BJ (cell line): ENCODE results near the gene VAMP5. TPM values are rescaled to one million over a fixed set of nuclear protein-coding genes. Genes with fewer than 3 reads are reported as not detected.

ENCODE experiments used
- CTCF ChIA-PET: fragments of 350-600 bp; formaldehyde crosslinking; extraction: SDS; loops from one replicate; lab custom pipeline; 2021; ENCODE audit warnings: antibody characterized with exemption, inconsistent platforms; lab: Yijun Ruan, JAX
- POLR2A ChIA-PET: fragments of 300-600 bp; sonication (Branson Sonifier 250); formaldehyde crosslinking; extraction: SDS; loops from one replicate; lab custom pipeline; 2021; ENCODE audit warnings: antibody characterized with exemption; lab: Charles Lee
- DNase-seq: peaks from one replicate; pipeline ENCODE4 v3.0.0-alpha.2; 2011; ENCODE audit warnings: low read depth
- H3K27me3 ChIP-seq: 2 replicates; pipeline ENCODE4 v1.6.0; 2011; ENCODE audit warnings: low read length; ENCODE audit not compliant: control insufficient read depth, insufficient read depth
- H3K36me3 ChIP-seq: 2 replicates; pipeline ENCODE4 v1.5.1; 2011; ENCODE audit warnings: low read length; ENCODE audit not compliant: control insufficient read depth, insufficient read depth
- H3K4me3 ChIP-seq: 2 replicates; pipeline ENCODE4 v1.5.1; 2011; ENCODE audit warnings: low read depth, mild to moderate bottlenecking, control low read depth, low read length
- CTCF ChIP-seq: IDR thresholded peaks from 2 replicates; pipeline ENCODE4 v1.5.1; 2011; ENCODE audit warnings: low read depth, mild to moderate bottlenecking, control low read depth, inconsistent platforms, low read length, moderate library complexity; ENCODE audit not compliant: insufficient read depth
- polyA plus RNA-seq: library from polyadenylated mRNA; depleted of rRNA; stranded (reverse); fragments of >200 nt; gene quantifications from 2 replicates; pipeline ENCODE4 v1.2.3, GENCODE V29; 2011

Gene VAMP5
- polyA plus RNA-seq, 1 experiment = 161 TPM

- Histone ChIP-seq H3K27me3 (no peaks in the 10 kb centered on the region), H3K36me3 (peaks cover 13% of the 10 kb centered on the region), H3K4me3 (no peak overlapping the region)
- no peak for TF ChIP-seq CTCF
- CTCF ChIA-PET = interaction anchor here (1.2 to 4.0 kb wide), 2 partner anchors 16 to 17 kb away, joined by 3 to 19 read pairs; no protein-coding TSS in a partner anchor
- no peak for DNase-seq
- POLR2A ChIA-PET = no interaction called here
These were observed 35.4 kb downstream of the VAMP5 start for GRCh38 chr2:85619617-85620016.

GRCh38 chr2:85621338-85621737 is 37.1 kb downstream of the VAMP5 start:
- no peak overlapping the region for H3K4me3 ChIP-seq
- no peak for TF ChIP-seq CTCF
- POLR2A ChIA-PET = no interaction called here
- no peaks in the 10 kb centered on the region for H3K27me3 ChIP-seq
- no peak for DNase-seq
- CTCF ChIA-PET = interaction anchor here (0.6 to 4.0 kb wide), 7 partner anchors 10 to 201 kb away, joined by 3 to 19 read pairs (median 3); partner anchors contain the start of gene ATOH8
- peaks cover 23% of the 10 kb centered on the region for H3K36me3 ChIP-seq

GRCh38 chr2:85623991-85624390 is 39.8 kb downstream of the VAMP5 start:
- no peak for TF ChIP-seq CTCF
- ChIA-PET POLR2A (no interaction called here), CTCF (interaction anchor here (1.3 to 3.1 kb wide), 2 partner anchors 13 to 25 kb away, joined by 4 to 10 read pairs; no protein-coding TSS in a partner anchor)
- H3K27me3 ChIP-seq = no peaks in the 10 kb centered on the region
- no peak for DNase-seq
- peaks cover 28% of the 10 kb centered on the region for H3K36me3 ChIP-seq
- no peak overlapping the region for H3K4me3 ChIP-seq

- TF ChIP-seq CTCF = no peak
- POLR2A ChIA-PET = no interaction called here
- H3K36me3 ChIP-seq = peaks cover 27% of the 10 kb centered on the region
- CTCF ChIA-PET = interaction anchor here (1.5 kb wide), 1 partner anchor 9 kb away, joined by 11 read pairs; no protein-coding TSS in a partner anchor
- DNase-seq = no peak
- H3K27me3 ChIP-seq = no peaks in the 10 kb centered on the region
- H3K4me3 ChIP-seq = no peak overlapping the region
These were observed 44.4 kb downstream of the VAMP5 start for GRCh38 chr2:85628658-85629057.

- POLR2A ChIA-PET = no interaction called here
- DNase-seq = no peak
- peaks cover 16% of the 10 kb centered on the region for H3K36me3 ChIP-seq
- CTCF ChIA-PET = interaction anchor here (0.6 to 1.3 kb wide), 4 partner anchors 10 to 94 kb away, joined by 3 to 5 read pairs (median 3); no protein-coding TSS in a partner anchor
- TF ChIP-seq CTCF = no peak
- no peaks in the 10 kb centered on the region for H3K27me3 ChIP-seq
- no peak overlapping the region for H3K4me3 ChIP-seq
These were observed 47.1 kb downstream of the VAMP5 start for GRCh38 chr2:85631316-85631715.
